ENCODE results near the gene STC2. TPM values are rescaled to one million over a fixed set of nuclear protein-coding genes. Genes with fewer than 3 reads are reported as not detected.

STC2 gene
- total RNA-seq, 4 donors from 2014 or later = 0.72 to 7.6 (median 5.7) TPM

- H3K36me3 ChIP-seq = no peaks in the 10 kb centered on the region
- no peak overlapping the region for H3K27ac ChIP-seq
- DNase-seq (ENCODE audit: low spot score in 2 of 2) = no peak
- no peaks in the 10 kb centered on the region for H3K9me3 ChIP-seq
- WGBS = 75% methylated on average over 1 of the region's 1 CpG
- H3K4me1 ChIP-seq = no peaks in the 10 kb centered on the region
- peaks cover 2% of the 10 kb centered on the region for H3K27me3 ChIP-seq
- no peak overlapping the region for H3K4me3 ChIP-seq
- TF ChIP-seq CTCF (IDR thresholded peaks at IDR 0.05) (no peak), EP300 (IDR thresholded peaks at IDR 0.05) (no peak), POLR2A (IDR thresholded peaks at IDR 0.05) (no peak), POLR2AphosphoS5 (IDR thresholded peaks at IDR 0.05) (no peak)
Observed at GRCh38 chr5:173274771-173275170, 53.4 kb downstream of the STC2 start.

GRCh38 chr5:173271419-173271818 is 56.8 kb downstream of the STC2 start:
- DNase-seq (ENCODE audit: low spot score in 2 of 2) = no peak
- 73% methylated on average over 10 of the region's 10 CpGs for WGBS
- no peak for TF ChIP-seq POLR2AphosphoS5 (IDR thresholded peaks at IDR 0.05)
- no peak for TF ChIP-seq EP300 (IDR thresholded peaks at IDR 0.05)
- no peak for TF ChIP-seq CTCF (IDR thresholded peaks at IDR 0.05)
- TF ChIP-seq POLR2A (IDR thresholded peaks at IDR 0.05) = no peak
- peaks cover 14% of the 10 kb centered on the region for H3K27me3 ChIP-seq
- H3K4me3 ChIP-seq = no peak overlapping the region
- H3K9me3 ChIP-seq = no peaks in the 10 kb centered on the region
- no peaks in the 10 kb centered on the region for H3K4me1 ChIP-seq
- H3K36me3 ChIP-seq = no peaks in the 10 kb centered on the region
- H3K27ac ChIP-seq = no peak overlapping the region

GRCh38 chr5:173268750-173269432 is 59.3 kb downstream of the STC2 start:
- WGBS = 77% methylated on average over 13 of the region's 14 CpGs

DNA sequence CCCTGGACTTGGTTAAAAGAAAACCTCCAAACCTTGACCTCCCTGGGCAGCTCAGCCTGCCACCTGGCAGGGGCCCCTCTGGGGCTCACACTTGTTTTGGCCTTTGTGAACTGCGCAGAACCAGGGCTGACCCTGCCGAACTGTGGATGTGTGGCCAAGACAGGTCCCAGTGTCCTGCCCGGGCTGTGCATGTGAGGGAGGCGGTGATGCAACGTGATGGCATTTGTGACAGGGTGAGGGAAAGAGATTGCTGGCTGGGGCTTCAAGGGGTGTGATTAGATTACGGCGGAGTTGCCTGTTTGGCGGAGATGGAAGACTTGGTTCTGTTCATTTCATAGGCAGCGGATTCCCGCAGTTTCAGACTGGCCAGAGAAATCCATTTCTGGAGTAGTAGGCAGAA is 62.8 kb downstream of the STC2 start:
- no peak overlapping the region for H3K27ac ChIP-seq
- no peaks in the 10 kb centered on the region for H3K36me3 ChIP-seq
- TF ChIP-seq EP300 (IDR thresholded peaks at IDR 0.05) (no peak), POLR2AphosphoS5 (IDR thresholded peaks at IDR 0.05) (no peak), POLR2A (IDR thresholded peaks at IDR 0.05) (no peak), CTCF (IDR thresholded peaks at IDR 0.05) (no peak)
- H3K4me3 ChIP-seq = no peak overlapping the region
- peaks cover 52% of the 10 kb centered on the region for H3K27me3 ChIP-seq
- H3K4me1 ChIP-seq = no peaks in the 10 kb centered on the region
- WGBS = 58% methylated on average over 10 of the region's 10 CpGs
- DNase-seq (ENCODE audit: low spot score in 2 of 2) = peak in 1 of 2 donors; percentile 50
- H3K9me3 ChIP-seq = no peaks in the 10 kb centered on the region

More at GRCh38 chr5:173268750-173269432, 59.3 kb downstream of the STC2 start:
- H3K4me3 ChIP-seq = no peak overlapping the region
- no peaks in the 10 kb centered on the region for H3K4me1 ChIP-seq
- peaks cover 34% of the 10 kb centered on the region for H3K27me3 ChIP-seq
- TF ChIP-seq POLR2AphosphoS5 (IDR thresholded peaks at IDR 0.05) (no peak), POLR2A (IDR thresholded peaks at IDR 0.05) (no peak), CTCF (IDR thresholded peaks at IDR 0.05) (no peak), EP300 (IDR thresholded peaks at IDR 0.05) (no peak)
- no peak overlapping the region for H3K27ac ChIP-seq
- no peaks in the 10 kb centered on the region for H3K36me3 ChIP-seq
- no peak for DNase-seq (ENCODE audit: low spot score in 2 of 2)
- H3K9me3 ChIP-seq = no peaks in the 10 kb centered on the region

Other genes with a start within 250 kb of the STC2 start
- gene BNIP1, start 183.9 kb downstream of the STC2 start, total RNA-seq = 10 to 100 TPM in 2 of 4 donors, 1 to 10 TPM in 2; 7.1 to 16.5 (median 9.2) TPM
- gene NKX2-5, start 93.2 kb downstream of the STC2 start, total RNA-seq = not detected